HG03196 (cell line): ENCODE results near the gene MGLL.

Source experiments
- ATAC-seq: cut with Tn5 transposase; IDR thresholded peaks from one replicate; pipeline ENCODE4 v1.9.1; 2021; ENCODE audit not compliant: unreplicated experiment

MGLL gene

GRCh38 chr3:127814325-127814781 is 8.0 kb downstream of the MGLL start:
- ATAC-seq: no peak

- no peak for ATAC-seq
Observed at GRCh38 chr3:127812151-127812550, 10.2 kb downstream of the MGLL start.

- ATAC-seq: no peak
Observed at GRCh38 chr3:127811717-127812116, 10.6 kb downstream of the MGLL start.

GRCh38 chr3:127809611-127810010 is 12.7 kb downstream of the MGLL start:
- ATAC-seq: no peak

GRCh38 chr3:127809211-127809610 is 13.1 kb downstream of the MGLL start:
- no peak for ATAC-seq

- no peak for ATAC-seq
Observed at GRCh38 chr3:127808197-127808596, 14.1 kb downstream of the MGLL start.

GRCh38 chr3:127805026-127805753 is 17.1 kb downstream of the MGLL start:
- no peak for ATAC-seq

GRCh38 chr3:127804141-127804540 is 18.2 kb downstream of the MGLL start:
- ATAC-seq: no peak

GRCh38 chr3:127803619-127804018 is 18.7 kb downstream of the MGLL start:
- no peak for ATAC-seq

GRCh38 chr3:127802606-127803005 is 19.7 kb downstream of the MGLL start:
- ATAC-seq: no peak

- ATAC-seq: no peak
Observed at GRCh38 chr3:127801731-127802313, 20.5 kb downstream of the MGLL start.

- peak; percentile 53 for ATAC-seq
Observed at GRCh38 chr3:127800508-127800907, 21.8 kb downstream of the MGLL start.

- ATAC-seq: no peak
Observed at GRCh38 chr3:127799476-127800222, 22.7 kb downstream of the MGLL start.

GRCh38 chr3:127798716-127799115 is 23.6 kb downstream of the MGLL start:
- ATAC-seq: no peak

GRCh38 chr3:127796831-127797150 is 25.5 kb downstream of the MGLL start:
- ATAC-seq: no peak

GRCh38 chr3:127796045-127796830 is 26.1 kb downstream of the MGLL start:
- no peak for ATAC-seq

- ATAC-seq: no peak
Observed at GRCh38 chr3:127794972-127795371, 27.3 kb downstream of the MGLL start.

GRCh38 chr3:127794402-127794801 is 27.9 kb downstream of the MGLL start:
- ATAC-seq: no peak

- no peak for ATAC-seq
Observed at GRCh38 chr3:127792541-127793292, 29.6 kb downstream of the MGLL start.

- no peak for ATAC-seq
Observed at GRCh38 chr3:127791221-127791913, 30.9 kb downstream of the MGLL start.
